Neural progenitor cell (in vitro differentiated cells): ENCODE results near the gene LY86. TPM values are rescaled to one million over a fixed set of nuclear protein-coding genes. Genes with fewer than 3 reads are reported as not detected.

Source experiments
- DNase-seq: peaks from one replicate; pipeline ENCODE4 v3.0.0-alpha.2; 2016; ENCODE audit warnings: low spot score
- H2AFZ ChIP-seq: fragments of 200-600 bp; sonication (generic); replicated peaks from 2 replicates; pipeline ENCODE4 v1.6.1; 2016; ENCODE audit warnings: antibody characterized with exemption
- H3F3A ChIP-seq: fragments of 200-600 bp; sonication (generic); 2 replicates; pipeline ENCODE4 v1.6.1; 2016; ENCODE audit warnings: antibody characterized with exemption, low read depth
- H3K27ac ChIP-seq: fragments of 200-600 bp; sonication (generic); 2 replicates; pipeline ENCODE4 v1.5.1; 2016; ENCODE audit warnings: mild to moderate bottlenecking
- H3K27me3 ChIP-seq: fragments of 200-600 bp; sonication (generic); 2 replicates; pipeline ENCODE4 v1.6.1; 2016; ENCODE audit warnings: mild to moderate bottlenecking, moderate library complexity
- H3K36me3 ChIP-seq: fragments of 200-600 bp; sonication (generic); 2 replicates; pipeline ENCODE4 v1.5.1; 2016
- H3K4me1 ChIP-seq: fragments of 200-600 bp; sonication (generic); 2 replicates; pipeline ENCODE4 v1.6.1; 2016; ENCODE audit warnings: mixed run types
- H3K4me2 ChIP-seq: fragments of 200-600 bp; sonication (generic); 2 replicates; pipeline ENCODE4 v1.6.1; 2016
- H3K4me3 ChIP-seq: fragments of 200-600 bp; sonication (generic); 2 replicates; pipeline ENCODE4 v1.5.1; 2016
- H3K79me2 ChIP-seq: fragments of 200-600 bp; sonication (generic); 2 replicates; pipeline ENCODE4 v1.6.1; 2016; ENCODE audit warnings: low read depth
- H3K9ac ChIP-seq: fragments of 200-600 bp; sonication (generic); 2 replicates; pipeline ENCODE4 v1.6.1; 2016
- H3K9me3 ChIP-seq: fragments of 200-600 bp; sonication (generic); 2 replicates; pipeline ENCODE4 v1.5.1; 2016; ENCODE audit warnings: low read depth
- H4K20me1 ChIP-seq: fragments of 200-600 bp; sonication (generic); 2 replicates; pipeline ENCODE4 v1.6.1; 2016; ENCODE audit warnings: low read depth
- H3K27ac Mint-ChIP-seq: 3 replicates; pipeline ENCODE4 v1.8.0; 2021; ENCODE audit warnings: mixed read lengths
- H3K27me3 Mint-ChIP-seq: 2 replicates; pipeline ENCODE4 v1.8.0; 2022; ENCODE audit warnings: low read depth, mild to moderate bottlenecking, inconsistent platforms, moderate library complexity, mixed read lengths; ENCODE audit not compliant: insufficient read depth
- H3K36me3 Mint-ChIP-seq: 3 replicates; pipeline ENCODE4 v1.8.0; 2021; ENCODE audit warnings: mixed read lengths
- H3K4me1 Mint-ChIP-seq: 3 replicates; pipeline ENCODE4 v1.8.0; 2021; ENCODE audit warnings: mixed read lengths
- H3K4me3 Mint-ChIP-seq: 3 replicates; pipeline ENCODE4 v1.8.0; 2021; ENCODE audit warnings: mild to moderate bottlenecking, moderate library complexity, mixed read lengths
- H3K9me3 Mint-ChIP-seq: 3 replicates; pipeline ENCODE4 v1.8.0; 2020; ENCODE audit warnings: mixed read lengths
- CTCF ChIP-seq: fragments of 200-600 bp; sonication (generic); IDR thresholded peaks from 2 replicates; pipeline ENCODE4 v1.5.1; 2017; ENCODE audit warnings: antibody characterized with exemption, mild to moderate bottlenecking
- EZH2 ChIP-seq: fragments of 200-600 bp; sonication (generic); IDR thresholded peaks from 2 replicates; pipeline ENCODE4 v1.6.1; 2017; ENCODE audit warnings: antibody characterized with exemption, mild to moderate bottlenecking, moderate library complexity
- EZH2phosphoT487 ChIP-seq: fragments of 200-600 bp; sonication (generic); IDR thresholded peaks from 2 replicates; pipeline ENCODE4 v1.6.1; 2017; ENCODE audit warnings: antibody characterized with exemption
- total RNA-seq: library from RNA; depleted of rRNA; stranded (reverse); fragments of >200 nt; gene quantifications from 2 replicates; pipeline ENCODE4 v1.2.3, GENCODE V29; 2015; ENCODE audit warnings: low replicate concordance

Gene LY86
- total RNA-seq, 1 donor from 2014 or later, result not detected

DNA sequence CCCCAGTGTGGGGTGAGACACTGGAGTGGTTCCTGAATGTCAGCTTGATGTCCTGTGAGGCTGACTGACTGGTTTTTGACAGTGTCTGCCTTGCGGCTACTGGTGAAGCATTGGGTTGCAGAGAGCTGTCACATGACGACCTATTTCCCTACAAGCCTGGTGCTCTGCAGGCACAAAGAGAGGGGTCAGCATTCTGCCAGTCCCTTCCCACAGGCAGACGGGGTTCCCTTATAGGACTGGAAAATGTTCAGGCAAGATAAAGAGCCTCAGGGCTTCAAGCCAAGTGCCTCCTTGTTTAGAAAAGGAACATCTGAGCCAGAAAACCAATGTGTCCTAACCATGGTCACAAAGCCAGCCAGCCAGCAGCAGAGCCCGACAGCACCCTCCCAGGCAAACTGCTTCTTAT, 11.0 kb downstream of the LY86 start:
- H3K9me3 ChIP-seq, result no peaks in the 10 kb centered on the region
- no peak for DNase-seq
- no peaks in the 10 kb centered on the region for H3K36me3 ChIP-seq
- no peak overlapping the region for H3K4me3 Mint-ChIP-seq
- H3K4me1 Mint-ChIP-seq, result no peaks in the 10 kb centered on the region
- no peaks in the 10 kb centered on the region for H3K27me3 ChIP-seq
- no peak overlapping the region for H3K9ac ChIP-seq
- H3K27ac Mint-ChIP-seq, result no peak overlapping the region
- no peaks in the 10 kb centered on the region for H3K36me3 Mint-ChIP-seq
- H3F3A ChIP-seq, result no peaks in the 10 kb centered on the region
- H3K79me2 ChIP-seq, result no peaks in the 10 kb centered on the region
- H3K27ac ChIP-seq, result no peak overlapping the region
- TF ChIP-seq EZH2phosphoT487 (no peak), CTCF (no peak), EZH2 (no peak)
- no peak overlapping the region for H3K4me2 ChIP-seq
- H2AFZ ChIP-seq, result peak overlapping the region; percentile 46
- no peaks in the 10 kb centered on the region for H4K20me1 ChIP-seq
- peaks cover 2% of the 10 kb centered on the region for H3K9me3 Mint-ChIP-seq
- peaks cover 6% of the 10 kb centered on the region for H3K27me3 Mint-ChIP-seq
- no peaks in the 10 kb centered on the region for H3K4me1 ChIP-seq
- H3K4me3 ChIP-seq, result no peak overlapping the region

DNA sequence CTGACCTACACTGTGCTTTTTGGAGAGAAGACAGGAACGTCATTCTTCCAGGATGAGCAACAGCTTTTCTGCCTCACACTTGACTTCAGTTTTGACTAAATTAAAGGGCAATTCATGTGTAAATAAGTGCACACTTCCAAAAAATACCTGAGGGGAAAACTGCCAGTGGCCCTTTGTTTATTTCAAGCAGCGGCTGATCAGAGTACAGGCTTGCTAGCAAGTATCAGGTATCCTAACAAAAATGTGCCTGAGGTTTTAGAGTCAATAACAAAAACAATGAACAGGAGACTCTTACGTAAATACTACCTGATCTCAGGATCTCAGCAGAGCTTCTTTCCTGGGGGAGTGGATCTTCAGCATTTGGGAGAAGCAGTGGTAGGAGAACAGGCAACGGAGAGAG, 12.4 kb downstream of the LY86 start:
- H2AFZ ChIP-seq, result no peak overlapping the region

DNA sequence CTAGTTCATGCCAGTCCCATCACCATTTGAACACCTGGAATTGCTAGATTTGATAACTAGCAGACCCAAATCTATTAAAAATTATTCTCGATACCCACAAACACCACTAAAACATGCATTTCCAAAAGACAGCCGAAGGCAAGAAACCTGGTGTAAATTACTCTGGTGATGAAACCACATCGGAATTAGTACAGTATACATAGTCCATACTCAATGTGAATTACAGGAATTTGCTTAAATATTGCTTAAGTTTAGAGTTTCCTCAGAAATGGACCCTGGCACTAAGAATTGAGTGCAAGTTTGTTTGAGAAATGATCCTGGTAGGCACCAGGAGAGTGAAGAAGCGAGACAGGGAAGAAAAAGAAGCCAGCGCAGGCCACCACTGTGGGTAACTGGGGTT, 13.7 kb downstream of the LY86 start:
- no peak overlapping the region for H3K27ac ChIP-seq
- H3K9me3 Mint-ChIP-seq, result peaks cover 14% of the 10 kb centered on the region
- H3K27ac Mint-ChIP-seq, result no peak overlapping the region
- no peak overlapping the region for H3K4me3 Mint-ChIP-seq
- TF ChIP-seq EZH2phosphoT487 (no peak), CTCF (no peak), EZH2 (no peak)
- no peaks in the 10 kb centered on the region for H4K20me1 ChIP-seq
- H3K79me2 ChIP-seq, result no peaks in the 10 kb centered on the region
- H3F3A ChIP-seq, result no peaks in the 10 kb centered on the region
- no peak overlapping the region for H3K4me3 ChIP-seq
- H3K36me3 Mint-ChIP-seq, result no peaks in the 10 kb centered on the region
- no peaks in the 10 kb centered on the region for H3K27me3 ChIP-seq
- no peaks in the 10 kb centered on the region for H3K36me3 ChIP-seq
- H2AFZ ChIP-seq, result no peak overlapping the region
- H3K9ac ChIP-seq, result no peak overlapping the region
- H3K9me3 ChIP-seq, result no peaks in the 10 kb centered on the region
- H3K4me2 ChIP-seq, result no peak overlapping the region
- no peaks in the 10 kb centered on the region for H3K4me1 ChIP-seq
- peaks cover 6% of the 10 kb centered on the region for H3K27me3 Mint-ChIP-seq
- H3K4me1 Mint-ChIP-seq, result no peaks in the 10 kb centered on the region
- no peak for DNase-seq

More for the DNA sequence above, 12.4 kb downstream of the LY86 start:
- Mint-ChIP-seq H3K27ac (no peak overlapping the region), H3K4me3 (no peak overlapping the region), H3K4me1 (no peaks in the 10 kb centered on the region), H3K36me3 (no peaks in the 10 kb centered on the region), H3K9me3 (peaks cover 8% of the 10 kb centered on the region), H3K27me3 (peaks cover 6% of the 10 kb centered on the region)
- Histone ChIP-seq H3K79me2 (no peaks in the 10 kb centered on the region), H3K27me3 (no peaks in the 10 kb centered on the region), H3K9me3 (no peaks in the 10 kb centered on the region), H3K4me2 (no peak overlapping the region), H3K9ac (no peak overlapping the region), H3K27ac (no peak overlapping the region), H3K4me3 (no peak overlapping the region), H4K20me1 (no peaks in the 10 kb centered on the region), H3F3A (no peaks in the 10 kb centered on the region), H3K36me3 (no peaks in the 10 kb centered on the region), H3K4me1 (no peaks in the 10 kb centered on the region)
- DNase-seq, result no peak
- no peak for TF ChIP-seq EZH2

DNA sequence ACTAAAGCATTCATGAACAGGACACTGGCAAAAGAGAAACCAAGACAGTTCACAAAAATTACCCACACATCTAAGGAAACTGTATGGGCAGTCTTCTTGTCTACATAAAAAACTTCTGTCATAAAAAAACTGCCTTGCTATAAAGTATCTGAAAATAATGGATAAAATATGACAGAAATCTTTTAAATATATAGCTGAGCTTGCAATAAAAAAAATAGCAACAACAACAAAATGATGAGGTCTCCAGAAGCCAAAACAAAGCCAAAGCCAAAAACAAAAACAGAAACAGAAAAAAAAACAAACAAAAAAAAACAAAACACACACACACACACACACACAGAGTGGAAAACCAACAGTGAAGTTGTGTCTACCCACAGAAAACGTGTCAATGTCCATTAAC, 14.8 kb downstream of the LY86 start:
- Mint-ChIP-seq H3K4me3 (no peak overlapping the region), H3K27ac (no peak overlapping the region), H3K9me3 (peaks cover 14% of the 10 kb centered on the region), H3K27me3 (peaks cover 8% of the 10 kb centered on the region), H3K4me1 (no peaks in the 10 kb centered on the region), H3K36me3 (no peaks in the 10 kb centered on the region)
- H3K27ac ChIP-seq, result no peak overlapping the region
- H3K4me1 ChIP-seq, result no peaks in the 10 kb centered on the region
- no peak overlapping the region for H3K4me3 ChIP-seq
- H3K27me3 ChIP-seq, result no peaks in the 10 kb centered on the region
- no peaks in the 10 kb centered on the region for H3F3A ChIP-seq
- H3K79me2 ChIP-seq, result no peaks in the 10 kb centered on the region
- DNase-seq, result no peak
- H3K4me2 ChIP-seq, result no peak overlapping the region
- no peaks in the 10 kb centered on the region for H3K9me3 ChIP-seq
- no peak for TF ChIP-seq EZH2phosphoT487
- no peak for TF ChIP-seq CTCF
- no peak for TF ChIP-seq EZH2
- no peaks in the 10 kb centered on the region for H4K20me1 ChIP-seq
- no peaks in the 10 kb centered on the region for H3K36me3 ChIP-seq
- no peak overlapping the region for H3K9ac ChIP-seq
- H2AFZ ChIP-seq, result no peak overlapping the region
